Cardiac fibroblast (primary cell): ENCODE measurements around the gene ADRB2.

Experiments
- DNase-seq, 2 donors: peaks; one replicate each; pipeline versions ENCODE4 v3.0.0 to v3.0.0-alpha.2; 2010; ENCODE audit warnings: low read depth in 2 of 2
- H3K4me3 ChIP-seq, 2 donors: replicated peaks in 1 of 2; 1 replicate in 1 of 2; 2 replicates in 1 of 2; pipeline ENCODE4 v1.5.1; 2011; ENCODE audit warnings: low read depth in 2 of 2, low read length in 2 of 2, mild to moderate bottlenecking in 2 of 2, moderate library complexity in 1 of 2
- CTCF ChIP-seq: IDR thresholded peaks from one replicate; pipeline ENCODE4 v1.5.1; 2011; ENCODE audit warnings: low read depth, mild to moderate bottlenecking, low read length, inconsistent platforms

The ADRB2 gene

DNA sequence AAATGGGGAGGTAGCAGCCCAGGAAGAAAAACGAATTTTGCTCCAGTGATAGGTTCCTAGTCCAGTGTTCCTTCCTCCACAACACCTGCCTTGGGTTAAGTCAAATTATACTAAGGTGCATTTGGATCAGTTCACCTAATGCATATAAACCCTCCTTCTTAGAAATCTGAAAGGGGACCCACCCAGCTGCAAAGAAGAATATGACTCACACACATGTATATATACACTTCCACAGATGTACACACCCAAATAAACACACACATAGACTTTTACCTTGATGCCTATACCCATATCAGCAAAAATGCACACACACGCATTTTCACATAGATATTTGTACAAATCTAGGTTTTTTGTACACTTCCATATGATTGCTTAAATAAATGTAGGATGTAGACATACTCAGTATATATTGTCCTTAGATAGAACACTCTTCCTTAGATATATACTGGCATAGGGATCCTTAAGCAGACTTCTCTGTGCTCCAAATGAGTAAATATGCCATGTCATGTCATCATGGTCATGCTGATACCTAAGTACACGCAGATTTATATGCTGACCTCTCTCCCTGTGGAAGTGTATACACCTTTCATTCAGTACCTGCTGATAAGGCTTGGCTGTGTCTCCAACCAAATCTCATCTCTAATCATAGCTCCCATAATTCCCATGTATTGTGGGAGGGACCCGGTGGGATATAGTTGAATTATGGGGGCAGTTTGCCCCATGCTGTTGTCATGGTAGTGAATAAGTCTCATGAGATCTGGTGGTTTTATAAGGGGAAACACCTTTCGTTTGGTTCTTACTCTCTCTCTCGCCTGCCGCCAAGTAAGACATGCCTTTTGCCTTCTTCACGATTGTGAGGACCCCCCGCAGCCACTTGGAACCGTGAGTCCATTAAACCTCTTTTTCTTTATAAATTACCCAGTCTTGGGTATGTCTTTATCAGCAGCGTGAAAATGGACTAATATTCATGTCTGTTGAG lies 10.2 kb downstream of the ADRB2 start:
- DNase-seq = no peak
- H3K4me3 ChIP-seq = no peak overlapping the region
- TF ChIP-seq CTCF = no peak

DNA sequence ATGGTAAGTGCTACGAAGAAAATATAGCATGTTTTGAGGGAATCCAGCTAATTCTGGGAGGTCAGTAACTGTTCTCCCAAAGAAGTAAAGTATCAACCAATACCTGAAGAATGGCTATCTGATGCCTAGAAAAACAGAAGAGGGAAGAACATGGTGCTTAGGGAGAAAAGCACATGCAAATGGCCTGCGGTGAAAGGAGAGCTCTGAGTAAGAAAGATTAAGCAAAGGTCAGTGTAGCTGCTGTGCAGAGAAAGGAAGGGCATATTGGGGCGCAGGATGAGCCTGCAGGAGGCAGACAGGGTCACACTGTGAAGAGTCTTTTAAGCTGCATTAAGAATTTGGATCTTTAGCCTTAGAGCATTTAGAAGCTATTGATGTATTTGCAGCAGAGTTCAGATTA lies 11.0 kb downstream of the ADRB2 start:
- no peak for TF ChIP-seq CTCF
- H3K4me3 ChIP-seq = no peak overlapping the region

GRCh38 chr5:148838357-148838756 lies 11.9 kb downstream of the ADRB2 start:
- no peak overlapping the region for H3K4me3 ChIP-seq
- DNase-seq = no peak
- TF ChIP-seq CTCF = no peak

More for the DNA sequence above, 11.0 kb downstream of the ADRB2 start:
- no peak for DNase-seq

DNA sequence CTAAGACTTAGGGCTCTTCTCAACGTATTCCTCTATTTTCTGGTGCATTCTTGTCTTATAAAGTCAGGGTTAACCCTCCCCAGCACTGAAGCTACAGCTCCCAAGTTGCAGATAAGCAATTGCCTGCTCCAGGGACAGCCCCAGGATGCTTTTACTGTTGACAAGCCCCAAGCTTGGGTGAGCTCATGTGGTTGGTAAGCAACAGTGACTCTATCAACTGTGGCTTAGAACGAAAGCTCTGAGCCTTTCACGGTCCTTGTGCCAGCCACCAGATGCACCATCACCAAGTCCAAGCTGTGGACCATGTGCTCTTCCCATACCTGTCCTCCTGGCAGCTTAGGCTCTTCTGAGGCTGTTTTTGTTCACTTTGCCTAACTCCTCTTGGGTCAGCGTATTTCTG lies 13.5 kb downstream of the ADRB2 start:
- no peak overlapping the region for H3K4me3 ChIP-seq
- TF ChIP-seq CTCF = no peak
- DNase-seq = no peak

- no peak for TF ChIP-seq CTCF
- DNase-seq = peak in 1 of 2 donors; percentile 21
- no peak overlapping the region for H3K4me3 ChIP-seq
Observed at GRCh38 chr5:148840531-148840930, 14.1 kb downstream of the ADRB2 start.

DNA sequence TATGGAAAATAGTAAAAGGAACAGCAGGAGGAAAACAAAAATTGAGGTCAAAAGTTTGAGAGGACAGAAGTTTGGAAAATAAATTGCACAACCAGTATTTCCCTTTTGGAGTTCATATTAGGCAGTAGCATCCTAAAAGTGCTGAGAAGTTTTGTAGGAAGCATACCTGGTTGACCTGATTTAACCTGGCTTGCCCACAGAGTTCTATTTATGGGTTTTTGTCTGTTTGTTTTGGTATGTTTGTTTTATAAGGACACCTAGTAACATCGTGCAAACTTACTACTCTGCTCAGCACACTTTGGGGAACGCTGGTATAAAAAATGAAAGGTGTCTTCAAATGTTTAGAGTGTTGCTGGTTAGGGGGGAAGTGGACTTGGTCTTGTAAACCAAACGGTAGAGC lies 15.1 kb downstream of the ADRB2 start:
- H3K4me3 ChIP-seq = no peak overlapping the region
- DNase-seq = no peak

More for the DNA sequence above, 15.1 kb downstream of the ADRB2 start:
- TF ChIP-seq CTCF = no peak
